Measurements from ENCODE around the gene RSBN1L. TPM values are rescaled to one million over a fixed set of nuclear protein-coding genes. Genes with fewer than 3 reads are reported as not detected.

Gene RSBN1L
- polyA plus RNA-seq, 1 of the 3 experiments (the other 2 are of a cell fraction): 6.5 TPM

GRCh38 chr7:77796960-77797359 lies 100.7 kb downstream of the RSBN1L start:
- 36% methylated on average over 5 of the region's 5 CpGs for WGBS (ENCODE audit: low lambda C conversion rate)
- DNase-seq: no peak
- Histone ChIP-seq H3F3A (replicated peaks; ENCODE audit: insufficient read depth) (peaks cover 5% of the 10 kb centered on the region), H3K4me3 (ENCODE audit: low read depth in 2 of 2, low read length in 1 of 2) (peak overlapping the region; percentile 87 to 93), H3K9me3 (no peaks in the 10 kb centered on the region), H3K9ac (peak overlapping the region; percentile 83), H3K4me2 (peak overlapping the region; percentile 89), H4K20me1 (ENCODE audit: insufficient read depth) (0 out of 2 replicates have a peak, but pooled peaks cover 4% of the 10 kb centered on the region), H3K36me3 (replicated peaks in 1 of 2; ENCODE audit: control insufficient read depth in 1 of 2, insufficient read depth in 2 of 2, low read length in 1 of 2) (peaks cover 12 to 20% of the 10 kb centered on the region in 2 experiments), H3K27me3 (ENCODE audit: insufficient read depth) (no peaks in the 10 kb centered on the region), H3K79me2 (ENCODE audit: insufficient read depth) (peaks cover 85% of the 10 kb centered on the region), H2AFZ (ENCODE audit: low read depth) (no peak overlapping the region), H3K27ac (ENCODE audit: low read depth in 2 of 2, low read length in 1 of 2) (no peak overlapping the region), H3K4me1 (ENCODE audit: control insufficient read depth in 1 of 2, insufficient read depth in 2 of 2, low read depth in 1 of 2, low read length in 1 of 2) (peaks cover 0 to 18% of the 10 kb centered on the region in 2 experiments; a peak in 2 of 4 replicates), H3K9me2 (no peaks in the 10 kb centered on the region)
- ChIA-PET CTCF (interaction anchor here (1.1 to 1.8 kb wide), 4 partner anchors 37 to 184 kb away, joined by 3 to 8 read pairs (median 3); no protein-coding TSS in a partner anchor), POLR2A (no interaction called here)
- TF ChIP-seq FOXJ3 (CRISPR knock-in tag; IDR thresholded peaks at IDR 0.05): no peak
- TF ChIP-seq, protein P1, sequence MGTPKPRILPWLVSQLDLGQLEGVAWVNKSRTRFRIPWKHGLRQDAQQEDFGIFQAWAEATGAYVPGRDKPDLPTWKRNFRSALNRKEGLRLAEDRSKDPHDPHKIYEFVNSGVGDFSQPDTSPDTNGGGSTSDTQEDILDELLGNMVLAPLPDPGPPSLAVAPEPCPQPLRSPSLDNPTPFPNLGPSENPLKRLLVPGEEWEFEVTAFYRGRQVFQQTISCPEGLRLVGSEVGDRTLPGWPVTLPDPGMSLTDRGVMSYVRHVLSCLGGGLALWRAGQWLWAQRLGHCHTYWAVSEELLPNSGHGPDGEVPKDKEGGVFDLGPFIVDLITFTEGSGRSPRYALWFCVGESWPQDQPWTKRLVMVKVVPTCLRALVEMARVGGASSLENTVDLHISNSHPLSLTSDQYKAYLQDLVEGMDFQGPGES (IDR thresholded peaks at IDR 0.05; ENCODE audit: low read depth, low read length): no peak
- TF ChIP-seq MEF2A (IDR thresholded peaks at IDR 0.05; ENCODE audit: borderline replicate concordance, low read depth): no peak
- no peak for TF ChIP-seq GABPA (IDR thresholded peaks at IDR 0.05; ENCODE audit: low read depth)
- no peak for TF ChIP-seq SMC3 (IDR thresholded peaks at IDR 0.05; ENCODE audit: low read depth, low read length)
- TF ChIP-seq ELF1 (IDR thresholded peaks at IDR 0.05): no peak
- TF ChIP-seq RCOR1 (IDR thresholded peaks at IDR 0.05; ENCODE audit: low read length): no peak
- TF ChIP-seq EZH2phosphoT487 (IDR thresholded peaks at IDR 0.05; ENCODE audit: borderline replicate concordance, low read depth): no peak
- TF ChIP-seq, protein P2, sequence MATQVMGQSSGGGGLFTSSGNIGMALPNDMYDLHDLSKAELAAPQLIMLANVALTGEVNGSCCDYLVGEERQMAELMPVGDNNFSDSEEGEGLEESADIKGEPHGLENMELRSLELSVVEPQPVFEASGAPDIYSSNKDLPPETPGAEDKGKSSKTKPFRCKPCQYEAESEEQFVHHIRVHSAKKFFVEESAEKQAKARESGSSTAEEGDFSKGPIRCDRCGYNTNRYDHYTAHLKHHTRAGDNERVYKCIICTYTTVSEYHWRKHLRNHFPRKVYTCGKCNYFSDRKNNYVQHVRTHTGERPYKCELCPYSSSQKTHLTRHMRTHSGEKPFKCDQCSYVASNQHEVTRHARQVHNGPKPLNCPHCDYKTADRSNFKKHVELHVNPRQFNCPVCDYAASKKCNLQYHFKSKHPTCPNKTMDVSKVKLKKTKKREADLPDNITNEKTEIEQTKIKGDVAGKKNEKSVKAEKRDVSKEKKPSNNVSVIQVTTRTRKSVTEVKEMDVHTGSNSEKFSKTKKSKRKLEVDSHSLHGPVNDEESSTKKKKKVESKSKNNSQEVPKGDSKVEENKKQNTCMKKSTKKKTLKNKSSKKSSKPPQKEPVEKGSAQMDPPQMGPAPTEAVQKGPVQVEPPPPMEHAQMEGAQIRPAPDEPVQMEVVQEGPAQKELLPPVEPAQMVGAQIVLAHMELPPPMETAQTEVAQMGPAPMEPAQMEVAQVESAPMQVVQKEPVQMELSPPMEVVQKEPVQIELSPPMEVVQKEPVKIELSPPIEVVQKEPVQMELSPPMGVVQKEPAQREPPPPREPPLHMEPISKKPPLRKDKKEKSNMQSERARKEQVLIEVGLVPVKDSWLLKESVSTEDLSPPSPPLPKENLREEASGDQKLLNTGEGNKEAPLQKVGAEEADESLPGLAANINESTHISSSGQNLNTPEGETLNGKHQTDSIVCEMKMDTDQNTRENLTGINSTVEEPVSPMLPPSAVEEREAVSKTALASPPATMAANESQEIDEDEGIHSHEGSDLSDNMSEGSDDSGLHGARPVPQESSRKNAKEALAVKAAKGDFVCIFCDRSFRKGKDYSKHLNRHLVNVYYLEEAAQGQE (IDR thresholded peaks at IDR 0.05; ENCODE audit: low read depth, low read length): no peak
- TF ChIP-seq CTCF (IDR thresholded peaks at IDR 0.05): no peak
- TF ChIP-seq, protein P3, sequence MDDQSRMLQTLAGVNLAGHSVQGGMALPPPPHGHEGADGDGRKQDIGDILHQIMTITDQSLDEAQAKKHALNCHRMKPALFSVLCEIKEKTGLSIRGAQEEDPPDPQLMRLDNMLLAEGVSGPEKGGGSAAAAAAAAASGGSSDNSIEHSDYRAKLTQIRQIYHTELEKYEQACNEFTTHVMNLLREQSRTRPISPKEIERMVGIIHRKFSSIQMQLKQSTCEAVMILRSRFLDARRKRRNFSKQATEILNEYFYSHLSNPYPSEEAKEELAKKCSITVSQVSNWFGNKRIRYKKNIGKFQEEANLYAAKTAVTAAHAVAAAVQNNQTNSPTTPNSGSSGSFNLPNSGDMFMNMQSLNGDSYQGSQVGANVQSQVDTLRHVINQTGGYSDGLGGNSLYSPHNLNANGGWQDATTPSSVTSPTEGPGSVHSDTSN (IDR thresholded peaks at IDR 0.05): no peak
- TF ChIP-seq, protein P4, sequence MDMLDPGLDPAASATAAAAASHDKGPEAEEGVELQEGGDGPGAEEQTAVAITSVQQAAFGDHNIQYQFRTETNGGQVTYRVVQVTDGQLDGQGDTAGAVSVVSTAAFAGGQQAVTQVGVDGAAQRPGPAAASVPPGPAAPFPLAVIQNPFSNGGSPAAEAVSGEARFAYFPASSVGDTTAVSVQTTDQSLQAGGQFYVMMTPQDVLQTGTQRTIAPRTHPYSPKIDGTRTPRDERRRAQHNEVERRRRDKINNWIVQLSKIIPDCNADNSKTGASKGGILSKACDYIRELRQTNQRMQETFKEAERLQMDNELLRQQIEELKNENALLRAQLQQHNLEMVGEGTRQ (IDR thresholded peaks at IDR 0.05; ENCODE audit: borderline replicate concordance, low read depth, low read length): no peak
- no peak for TF ChIP-seq JUND (IDR thresholded peaks at IDR 0.05)
- TF ChIP-seq EP300 (IDR thresholded peaks at IDR 0.05; ENCODE audit: borderline replicate concordance in 1 of 2, low read depth in 1 of 2, low read length in 1 of 2): no peak
- TF ChIP-seq NRF1 (IDR thresholded peaks at IDR 0.05; ENCODE audit: low read depth, low read length): no peak
- TF ChIP-seq RAD21 (IDR thresholded peaks at IDR 0.05; ENCODE audit: low read length): no peak
- TF ChIP-seq POLR2AphosphoS5 (IDR thresholded peaks at IDR 0.05; ENCODE audit: low read depth, low read length): no peak
- TF ChIP-seq NFIC (IDR thresholded peaks at IDR 0.05; ENCODE audit: borderline replicate concordance): no peak
